ENCODE data around the gene NLRX1.
"Not testable (repeated sequence)": the region's sequence is repeated elsewhere in the genome, so short reads cannot be mapped to it uniquely, and the experiment has no call there.

The NLRX1 gene

DNA sequence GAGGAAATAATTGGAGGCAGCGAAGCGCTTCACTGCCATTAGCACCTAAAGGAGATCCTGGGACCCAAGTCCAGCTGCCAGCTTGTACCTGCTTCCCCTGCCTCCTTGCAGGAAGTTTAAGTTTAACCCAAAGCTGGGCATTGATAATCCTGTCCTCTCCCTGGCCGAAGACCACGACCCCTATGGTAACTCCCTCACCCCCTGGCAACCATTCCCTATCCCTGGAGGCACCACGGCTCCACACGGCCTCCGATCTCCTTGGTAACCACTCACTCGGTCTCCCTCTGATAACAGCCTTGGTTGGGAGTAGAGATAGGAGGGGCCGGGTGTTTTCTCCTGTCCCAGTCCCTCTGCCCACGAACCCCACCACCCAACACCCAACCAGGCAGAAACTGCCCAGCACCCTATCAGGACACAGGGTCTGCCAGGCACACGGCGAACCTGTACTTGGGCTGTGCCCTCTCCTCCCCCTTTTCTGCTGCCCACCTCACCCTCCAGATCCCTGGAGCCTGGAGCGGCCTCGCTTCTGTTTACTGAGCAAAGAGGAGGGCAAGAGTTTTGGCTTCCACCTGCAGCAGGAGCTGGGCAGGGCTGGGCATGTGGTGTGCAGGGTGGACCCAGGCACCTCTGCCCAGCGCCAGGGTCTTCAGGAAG is 17.6 kb downstream of the NLRX1 start:
- no peak overlapping the region for H3K4me3 Mint-ChIP-seq
- peaks cover 6% of the 10 kb centered on the region for H3K36me3 Mint-ChIP-seq (ENCODE audit: low read depth)
- H3K9me3 Mint-ChIP-seq: no peaks in the 10 kb centered on the region
- H3K27ac Mint-ChIP-seq: no peak overlapping the region
- H3K4me1 Mint-ChIP-seq (ENCODE audit: low read depth): no peaks in the 10 kb centered on the region
- peaks cover 5% of the 10 kb centered on the region for H3K27me3 Mint-ChIP-seq (ENCODE audit: low read depth)

DNA sequence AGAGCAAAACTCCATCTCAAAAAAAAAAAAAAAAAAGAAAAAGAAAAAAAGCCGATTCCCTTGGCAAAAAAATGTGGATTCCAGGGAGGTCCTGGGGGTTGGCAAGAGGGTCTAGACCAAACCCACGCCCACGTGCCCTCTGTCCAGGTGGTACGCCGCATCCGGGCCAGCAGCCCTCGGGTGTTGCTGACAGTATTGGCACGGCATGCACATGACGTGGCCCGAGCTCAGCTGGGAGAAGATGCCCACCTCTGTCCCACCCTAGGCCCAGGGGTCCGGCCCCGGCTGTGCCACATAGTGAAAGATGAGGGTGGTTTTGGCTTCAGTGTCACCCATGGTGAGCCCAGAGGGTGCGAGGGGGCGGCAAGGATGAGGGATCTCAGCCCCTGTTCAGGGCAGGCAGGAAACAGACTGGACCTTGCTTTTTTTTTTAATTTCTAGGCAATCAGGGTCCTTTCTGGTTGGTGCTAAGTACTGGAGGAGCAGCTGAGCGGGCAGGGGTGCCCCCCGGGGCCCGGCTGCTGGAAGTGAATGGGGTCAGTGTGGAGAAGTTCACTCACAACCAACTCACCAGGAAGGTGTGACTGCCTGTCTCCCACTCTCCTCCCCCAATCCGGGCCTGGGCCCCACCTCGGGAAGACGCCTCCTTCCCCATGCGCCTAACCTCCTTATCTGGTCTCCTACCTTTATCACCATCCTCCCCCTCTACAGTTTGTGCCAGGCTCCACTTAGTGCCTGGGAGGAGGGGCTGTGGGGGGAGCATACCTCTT is 18.8 kb downstream of the NLRX1 start:
- H3K27me3 Mint-ChIP-seq (ENCODE audit: low read depth): peaks cover 5% of the 10 kb centered on the region
- no peak overlapping the region for H3K27ac Mint-ChIP-seq
- no peaks in the 10 kb centered on the region for H3K4me1 Mint-ChIP-seq (ENCODE audit: low read depth)
- no peak overlapping the region for H3K4me3 Mint-ChIP-seq
- H3K36me3 Mint-ChIP-seq (ENCODE audit: low read depth): peaks cover 6% of the 10 kb centered on the region
- H3K9me3 Mint-ChIP-seq: no peaks in the 10 kb centered on the region

- Mint-ChIP-seq H3K4me3 (no peak overlapping the region), H3K9me3 (no peaks in the 10 kb centered on the region), H3K4me1 (ENCODE audit: low read depth) (no peaks in the 10 kb centered on the region), H3K27me3 (ENCODE audit: low read depth) (peaks cover 5% of the 10 kb centered on the region), H3K27ac (no peak overlapping the region), H3K36me3 (ENCODE audit: low read depth) (peaks cover 4% of the 10 kb centered on the region)
These were observed 19.5 kb downstream of the NLRX1 start for GRCh38 chr11:119188067-119188466.

- no peak overlapping the region for H3K27ac Mint-ChIP-seq
- no peaks in the 10 kb centered on the region for H3K9me3 Mint-ChIP-seq
- H3K4me1 Mint-ChIP-seq (ENCODE audit: low read depth): no peaks in the 10 kb centered on the region
- H3K36me3 Mint-ChIP-seq (ENCODE audit: low read depth): peaks cover under 1% of the 10 kb centered on the region
- peaks cover 5% of the 10 kb centered on the region for H3K27me3 Mint-ChIP-seq (ENCODE audit: low read depth)
- no peak overlapping the region for H3K4me3 Mint-ChIP-seq
These were observed 20.4 kb downstream of the NLRX1 start for GRCh38 chr11:119188887-119189286.

GRCh38 chr11:119189393-119189792 is 20.9 kb downstream of the NLRX1 start:
- Mint-ChIP-seq H3K27me3 (ENCODE audit: low read depth) (peaks cover 5% of the 10 kb centered on the region), H3K4me3 (no peak overlapping the region), H3K9me3 (no peaks in the 10 kb centered on the region), H3K4me1 (ENCODE audit: low read depth) (no peaks in the 10 kb centered on the region), H3K27ac (no peak overlapping the region), H3K36me3 (ENCODE audit: low read depth) (no peaks in the 10 kb centered on the region)

DNA sequence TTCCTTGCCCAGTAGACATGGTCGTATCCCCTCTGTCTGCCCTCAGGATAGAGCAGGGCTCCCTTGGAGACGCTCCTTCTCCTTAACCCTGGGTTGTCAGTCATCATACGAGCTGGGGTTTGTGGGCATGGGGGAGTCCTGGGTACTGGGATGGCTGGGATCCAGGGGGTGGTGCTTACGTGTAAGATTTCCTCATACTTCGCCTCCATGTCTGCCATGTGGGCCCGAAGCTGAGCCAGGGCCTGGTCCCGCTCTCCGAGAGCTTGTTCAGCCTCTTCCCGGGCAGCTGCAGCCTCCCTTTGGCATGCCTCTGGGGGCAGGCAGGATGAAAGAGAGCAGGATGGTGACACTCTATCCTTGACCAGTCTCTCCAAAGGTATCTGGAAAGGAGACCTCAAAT is 22.0 kb downstream of the NLRX1 start:
- Mint-ChIP-seq H3K9me3 (no peaks in the 10 kb centered on the region), H3K27me3 (ENCODE audit: low read depth) (peaks cover 3% of the 10 kb centered on the region), H3K27ac (no peak overlapping the region), H3K4me1 (ENCODE audit: low read depth) (no peaks in the 10 kb centered on the region), H3K4me3 (no peak overlapping the region), H3K36me3 (ENCODE audit: low read depth) (no peaks in the 10 kb centered on the region)

DNA sequence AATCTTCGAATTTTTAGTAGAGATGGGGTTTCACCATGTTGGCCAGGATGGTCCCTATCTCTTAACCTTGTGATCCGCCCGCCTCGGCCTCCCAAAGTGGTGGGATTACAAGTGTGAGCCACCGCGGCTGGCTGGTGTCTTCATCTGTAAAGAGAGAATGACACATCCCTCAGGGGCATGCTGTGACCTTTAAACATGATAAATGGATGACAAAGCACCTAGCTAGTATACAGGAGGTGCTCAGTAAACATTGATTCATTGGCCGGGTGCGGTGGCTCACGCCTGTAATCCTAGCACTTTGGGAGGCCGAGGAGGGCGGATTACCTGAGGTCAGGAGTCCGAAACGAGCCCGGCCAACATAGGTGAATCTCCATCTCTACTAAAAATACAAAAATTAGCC is 22.7 kb downstream of the NLRX1 start:
- not testable (repeated sequence) for H3K36me3 Mint-ChIP-seq (ENCODE audit: low read depth); H3K4me3 Mint-ChIP-seq; H3K4me1 Mint-ChIP-seq (ENCODE audit: low read depth); H3K27me3 Mint-ChIP-seq (ENCODE audit: low read depth); H3K9me3 Mint-ChIP-seq; H3K27ac Mint-ChIP-seq

DNA sequence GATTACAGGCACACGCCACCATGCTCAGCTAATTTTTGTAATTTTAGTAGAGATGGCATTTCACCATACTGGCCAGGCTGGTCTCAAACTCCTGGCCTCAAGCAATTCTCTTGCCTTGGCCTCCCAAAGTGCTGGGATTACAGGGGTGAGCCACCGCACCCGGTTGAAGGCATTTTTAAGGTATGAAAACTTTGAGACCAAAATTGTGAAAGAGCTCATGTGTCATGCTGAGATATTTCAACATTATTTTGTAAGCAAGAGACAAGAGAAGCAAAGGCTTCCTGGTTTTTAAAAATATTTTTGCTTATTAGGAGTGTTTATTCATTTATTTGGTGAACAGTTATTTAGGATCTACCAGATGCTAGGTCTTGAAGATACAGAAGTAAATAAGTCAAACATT is 23.6 kb downstream of the NLRX1 start:
- H3K9me3 Mint-ChIP-seq: no peaks in the 10 kb centered on the region
- H3K36me3 Mint-ChIP-seq (ENCODE audit: low read depth): no peaks in the 10 kb centered on the region
- no peak overlapping the region for H3K27ac Mint-ChIP-seq
- no peaks in the 10 kb centered on the region for H3K27me3 Mint-ChIP-seq (ENCODE audit: low read depth)
- H3K4me1 Mint-ChIP-seq (ENCODE audit: low read depth): peaks cover 4% of the 10 kb centered on the region
- H3K4me3 Mint-ChIP-seq: no peak overlapping the region

DNA sequence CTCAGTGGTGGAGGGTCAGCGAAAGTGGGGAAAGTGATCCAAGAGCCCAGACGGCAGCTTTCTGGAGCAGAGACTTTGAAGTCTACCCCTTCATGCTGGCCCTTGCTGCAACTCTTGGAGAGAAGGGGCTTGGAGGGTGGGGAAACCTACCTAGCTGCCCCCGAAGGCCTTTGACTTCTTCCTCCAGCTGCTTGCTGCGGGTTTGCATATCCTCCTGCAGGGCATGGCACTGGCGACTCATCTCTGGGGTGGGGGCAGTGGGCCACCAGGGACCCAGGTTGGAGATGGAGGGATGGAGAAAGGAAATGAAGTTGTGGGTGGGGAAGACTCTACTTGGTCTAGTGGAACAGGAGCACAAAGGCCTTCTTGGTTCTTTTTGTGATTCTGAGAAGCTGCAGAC is 24.5 kb downstream of the NLRX1 start:
- H3K9me3 Mint-ChIP-seq: no peaks in the 10 kb centered on the region
- no peaks in the 10 kb centered on the region for H3K27me3 Mint-ChIP-seq (ENCODE audit: low read depth)

DNA sequence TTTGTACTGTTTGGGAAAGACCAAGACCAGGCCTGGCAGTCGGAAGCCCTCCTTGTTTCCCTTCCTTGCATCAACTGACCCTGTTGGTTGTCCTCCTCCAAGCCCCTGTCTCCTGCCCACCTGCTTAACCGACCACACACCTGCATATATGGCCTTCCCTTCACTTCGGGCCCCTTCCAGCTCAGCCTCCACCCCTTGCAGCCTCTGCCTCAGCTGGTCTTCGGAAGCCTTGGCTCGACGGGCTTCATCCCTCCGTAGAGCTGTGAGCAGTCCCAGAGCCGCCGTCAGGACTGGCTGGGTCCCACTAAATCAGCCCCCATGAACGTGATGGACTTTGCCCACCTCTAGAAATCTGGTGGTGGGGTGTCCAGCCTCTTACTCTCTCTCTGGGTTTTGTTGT is 25.1 kb downstream of the NLRX1 start:
- Mint-ChIP-seq H3K4me1 (ENCODE audit: low read depth) (peaks cover 4% of the 10 kb centered on the region), H3K36me3 (ENCODE audit: low read depth) (no peaks in the 10 kb centered on the region), H3K27me3 (ENCODE audit: low read depth) (no peaks in the 10 kb centered on the region), H3K27ac (no peak overlapping the region), H3K4me3 (no peak overlapping the region), H3K9me3 (no peaks in the 10 kb centered on the region)

More for the DNA sequence above, 24.5 kb downstream of the NLRX1 start:
- H3K4me1 Mint-ChIP-seq (ENCODE audit: low read depth): peaks cover 4% of the 10 kb centered on the region
- H3K27ac Mint-ChIP-seq: no peak overlapping the region
- H3K4me3 Mint-ChIP-seq: no peak overlapping the region
- no peaks in the 10 kb centered on the region for H3K36me3 Mint-ChIP-seq (ENCODE audit: low read depth)

DNA sequence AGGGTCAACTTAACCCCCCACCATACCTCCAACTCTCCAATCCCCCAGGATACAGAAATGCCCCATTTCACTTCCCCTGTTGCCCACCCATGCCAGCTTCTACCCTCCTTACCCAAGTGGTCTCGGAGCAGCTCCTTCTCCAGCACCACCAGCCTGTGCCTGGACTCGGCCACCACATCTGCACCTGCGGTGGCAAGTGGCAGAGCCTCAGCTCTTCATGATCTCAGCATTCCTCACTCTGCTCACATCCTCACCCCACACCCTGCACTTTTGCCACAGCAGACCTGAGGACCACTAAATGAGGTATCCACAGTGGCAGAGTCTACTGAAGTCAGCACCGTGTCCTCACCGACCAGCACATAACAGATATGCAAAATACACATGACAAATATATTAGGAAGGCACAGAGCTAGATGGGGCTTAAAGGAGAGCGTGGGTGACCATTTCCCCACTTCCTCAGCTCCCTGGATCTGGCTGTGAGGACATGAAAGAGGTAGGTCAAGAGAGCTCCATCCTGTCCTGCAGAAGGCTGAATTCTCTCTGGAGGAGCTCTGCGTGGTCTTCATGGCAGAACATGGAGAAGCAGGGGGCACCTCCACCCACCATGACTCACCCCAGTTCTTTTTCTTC is 26.4 kb downstream of the NLRX1 start:
- no peaks in the 10 kb centered on the region for H3K27me3 Mint-ChIP-seq (ENCODE audit: low read depth)
- no peak overlapping the region for H3K4me3 Mint-ChIP-seq
- H3K36me3 Mint-ChIP-seq (ENCODE audit: low read depth): no peaks in the 10 kb centered on the region
- peaks cover 4% of the 10 kb centered on the region for H3K4me1 Mint-ChIP-seq (ENCODE audit: low read depth)
- no peak overlapping the region for H3K27ac Mint-ChIP-seq
- no peaks in the 10 kb centered on the region for H3K9me3 Mint-ChIP-seq

- H3K4me1 Mint-ChIP-seq (ENCODE audit: low read depth): peaks cover 4% of the 10 kb centered on the region
- no peaks in the 10 kb centered on the region for H3K9me3 Mint-ChIP-seq
- H3K4me3 Mint-ChIP-seq: no peak overlapping the region
- no peaks in the 10 kb centered on the region for H3K36me3 Mint-ChIP-seq (ENCODE audit: low read depth)
- no peak overlapping the region for H3K27ac Mint-ChIP-seq
- no peaks in the 10 kb centered on the region for H3K27me3 Mint-ChIP-seq (ENCODE audit: low read depth)
These were observed 27.2 kb downstream of the NLRX1 start for GRCh38 chr11:119195680-119196079.

DNA sequence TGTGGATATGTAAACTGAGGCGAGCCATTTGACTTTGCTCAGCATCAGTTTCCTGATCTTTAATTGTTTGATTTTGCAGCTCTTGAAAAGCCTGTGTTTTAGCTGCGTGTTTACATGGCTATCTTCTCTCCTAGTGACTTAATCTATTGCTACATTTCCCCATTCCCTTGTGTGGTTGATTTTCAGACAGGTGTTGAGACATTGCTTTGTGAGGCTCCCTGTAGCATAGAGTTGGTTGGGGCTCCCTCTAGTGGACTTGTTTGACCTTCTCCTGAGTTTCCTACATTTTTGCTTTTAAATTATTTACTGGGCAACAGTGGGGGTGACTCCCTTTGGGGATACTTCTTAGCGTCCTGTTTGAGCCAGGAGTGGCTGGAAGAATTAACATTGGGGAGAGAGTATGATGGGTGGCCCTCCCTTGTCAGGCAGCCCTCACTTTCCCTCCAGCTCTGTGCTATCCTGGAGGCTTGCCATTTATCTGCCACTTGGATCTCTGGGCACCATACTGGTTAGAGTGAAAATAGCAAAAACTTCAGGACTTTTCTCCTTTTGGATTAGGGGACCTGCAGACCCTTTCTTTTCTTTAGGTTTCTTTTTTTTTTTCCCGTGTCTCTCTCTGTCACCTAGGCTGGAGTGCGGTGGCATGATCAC is 28.4 kb downstream of the NLRX1 start:
- Mint-ChIP-seq H3K4me1 (ENCODE audit: low read depth) (peaks cover 4% of the 10 kb centered on the region), H3K36me3 (ENCODE audit: low read depth) (no peaks in the 10 kb centered on the region), H3K9me3 (no peaks in the 10 kb centered on the region), H3K4me3 (no peak overlapping the region), H3K27ac (no peak overlapping the region), H3K27me3 (ENCODE audit: low read depth) (no peaks in the 10 kb centered on the region)

DNA sequence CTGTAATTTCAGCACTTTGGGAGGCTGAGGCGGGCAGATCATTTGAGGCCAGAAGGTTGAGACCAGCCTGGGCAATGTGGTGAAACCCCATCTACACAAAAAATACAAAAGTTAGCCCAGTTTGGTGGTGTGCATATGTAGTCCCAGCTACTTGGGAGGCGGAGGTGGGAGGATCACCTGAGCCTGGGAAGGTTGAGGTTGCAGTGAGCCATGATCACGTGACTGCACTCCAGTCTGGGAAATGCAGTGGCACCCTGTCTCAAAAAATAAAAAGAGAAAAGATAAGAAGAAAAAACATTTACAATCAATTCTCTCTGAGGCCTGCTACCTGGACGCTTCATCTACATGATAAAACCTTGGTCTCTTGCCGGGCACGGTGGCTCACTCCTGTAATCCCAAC is 30.4 kb downstream of the NLRX1 start:
- H3K9me3 Mint-ChIP-seq: no peaks in the 10 kb centered on the region
- no peak overlapping the region for H3K27ac Mint-ChIP-seq
- peaks cover 4% of the 10 kb centered on the region for H3K4me1 Mint-ChIP-seq (ENCODE audit: low read depth)
- no peaks in the 10 kb centered on the region for H3K36me3 Mint-ChIP-seq (ENCODE audit: low read depth)
- H3K27me3 Mint-ChIP-seq (ENCODE audit: low read depth): no peaks in the 10 kb centered on the region
- no peak overlapping the region for H3K4me3 Mint-ChIP-seq

DNA sequence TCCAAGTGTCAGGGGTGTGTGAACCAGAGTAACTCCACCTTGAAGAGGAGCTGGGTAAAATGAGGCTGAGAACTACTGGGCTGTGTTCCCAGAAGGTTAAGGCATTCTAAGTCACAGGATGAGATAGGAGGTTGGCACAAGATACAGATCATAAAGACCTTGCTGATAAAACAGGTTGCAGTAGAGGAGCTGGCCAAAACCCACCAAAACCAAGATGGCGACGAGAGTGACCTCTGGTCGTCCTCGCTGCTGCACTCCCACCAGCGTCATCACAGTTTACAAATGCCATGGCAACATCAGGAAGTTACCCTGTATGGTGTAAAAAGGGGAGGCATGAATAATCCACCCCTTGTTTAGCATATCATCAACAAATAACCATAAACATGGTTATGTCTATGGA is 32.7 kb downstream of the NLRX1 start:
- H3K4me3 Mint-ChIP-seq; H3K4me1 Mint-ChIP-seq (ENCODE audit: low read depth); H3K27me3 Mint-ChIP-seq (ENCODE audit: low read depth); H3K9me3 Mint-ChIP-seq; H3K27ac Mint-ChIP-seq; H3K36me3 Mint-ChIP-seq (ENCODE audit: low read depth): not testable (repeated sequence)
